BLaER1 (cell line): ENCODE results near the gene RHOD.

Source experiments
- H3K27ac ChIP-seq: shearing (Covaris generic); formaldehyde crosslinking; 2 replicates; pipeline ENCODE4 v1.8.1; 2022
- H3K27me3 ChIP-seq: shearing (Covaris generic); formaldehyde crosslinking; 2 replicates; pipeline ENCODE4 v1.8.1; 2022
- H3K36me3 ChIP-seq: shearing (Covaris generic); formaldehyde crosslinking; 2 replicates; pipeline ENCODE4 v1.8.1; 2022
- H3K4me1 ChIP-seq: shearing (Covaris generic); formaldehyde crosslinking; 2 replicates; pipeline ENCODE4 v1.8.1; 2022
- H3K4me2 ChIP-seq: shearing (Covaris generic); formaldehyde crosslinking; 2 replicates; pipeline ENCODE4 v1.8.1; 2022
- H3K4me3 ChIP-seq: shearing (Covaris generic); formaldehyde crosslinking; 2 replicates; pipeline ENCODE4 v1.8.1; 2022
- H3K9ac ChIP-seq: shearing (Covaris generic); formaldehyde crosslinking; 2 replicates; pipeline ENCODE4 v1.8.1; 2022
- H3K9me3 ChIP-seq: shearing (Covaris generic); formaldehyde crosslinking; 2 replicates; pipeline ENCODE4 v1.8.1; 2022
- H4K20me1 ChIP-seq: shearing (Covaris generic); formaldehyde crosslinking; 2 replicates; pipeline ENCODE4 v1.8.1; 2022
- Cebpa-rat ChIP-seq: shearing (Covaris generic); IDR thresholded peaks from 2 replicates; pipeline ENCODE4 v1.8.1; 2022

The RHOD gene

GRCh38 chr11:67022961-67023956 is 33.4 kb upstream of the RHOD start, which contains the start of gene SYT12:
Gene SYT12 (plus strand): TSS chr11:67023134. CDS start chr11:67030145, 7,011 bp downstream.
- Histone ChIP-seq H3K4me1 (peaks cover 35% of the 10 kb centered on the region), H4K20me1 (peaks cover 39% of the 10 kb centered on the region), H3K36me3 (no peaks in the 10 kb centered on the region), H3K4me2 (peak within 1 kb of the TSS; percentile 59), H3K4me3 (no peak within 1 kb of the TSS), H3K9ac (no peak within 1 kb of the TSS), H3K9me3 (no peaks in the 10 kb centered on the region), H3K27me3 (peaks cover 61% of the 10 kb centered on the region), H3K27ac (no peak within 1 kb of the TSS)
- TF ChIP-seq Cebpa-rat: no peak

GRCh38 chr11:67023957-67024353 is 32.7 kb upstream of the RHOD start:
- Histone ChIP-seq H3K36me3 (no peaks in the 10 kb centered on the region), H3K27me3 (peaks cover 61% of the 10 kb centered on the region), H3K4me2 (peak overlapping the region; percentile 59), H3K4me3 (no peak overlapping the region), H3K27ac (no peak overlapping the region), H3K9me3 (no peaks in the 10 kb centered on the region), H3K4me1 (peaks cover 39% of the 10 kb centered on the region), H3K9ac (no peak overlapping the region), H4K20me1 (peaks cover 39% of the 10 kb centered on the region)
- no peak for TF ChIP-seq Cebpa-rat

- H3K4me1 ChIP-seq: peaks cover 39% of the 10 kb centered on the region
- H3K4me2 ChIP-seq: peak overlapping the region; percentile 59
- no peak overlapping the region for H3K4me3 ChIP-seq
- no peaks in the 10 kb centered on the region for H3K36me3 ChIP-seq
- H3K9me3 ChIP-seq: no peaks in the 10 kb centered on the region
- peaks cover 61% of the 10 kb centered on the region for H3K27me3 ChIP-seq
- no peak for TF ChIP-seq Cebpa-rat
- H3K27ac ChIP-seq: no peak overlapping the region
- no peak overlapping the region for H3K9ac ChIP-seq
- peaks cover 39% of the 10 kb centered on the region for H4K20me1 ChIP-seq
These were observed 32.2 kb upstream of the RHOD start for GRCh38 chr11:67024410-67024809.

- TF ChIP-seq Cebpa-rat: no peak
- peaks cover 42% of the 10 kb centered on the region for H3K4me1 ChIP-seq
- no peak overlapping the region for H3K27ac ChIP-seq
- no peaks in the 10 kb centered on the region for H3K9me3 ChIP-seq
- H3K27me3 ChIP-seq: peaks cover 61% of the 10 kb centered on the region
- no peak overlapping the region for H3K4me3 ChIP-seq
- H3K36me3 ChIP-seq: no peaks in the 10 kb centered on the region
- peaks cover 39% of the 10 kb centered on the region for H4K20me1 ChIP-seq
- H3K9ac ChIP-seq: no peak overlapping the region
- H3K4me2 ChIP-seq: peak overlapping the region; percentile 59
These were observed 31.7 kb upstream of the RHOD start for GRCh38 chr11:67024966-67025365.

- Histone ChIP-seq H3K9ac (no peak overlapping the region), H3K4me1 (peaks cover 50% of the 10 kb centered on the region), H4K20me1 (peaks cover 39% of the 10 kb centered on the region), H3K27me3 (peaks cover 61% of the 10 kb centered on the region), H3K9me3 (no peaks in the 10 kb centered on the region), H3K4me2 (no peak overlapping the region), H3K4me3 (no peak overlapping the region), H3K27ac (no peak overlapping the region), H3K36me3 (no peaks in the 10 kb centered on the region)
- no peak for TF ChIP-seq Cebpa-rat
These were observed 30.9 kb upstream of the RHOD start for GRCh38 chr11:67025750-67026149.

- Histone ChIP-seq H3K9ac (no peak overlapping the region), H3K4me1 (peaks cover 55% of the 10 kb centered on the region), H4K20me1 (peaks cover 39% of the 10 kb centered on the region), H3K4me3 (no peak overlapping the region), H3K36me3 (no peaks in the 10 kb centered on the region), H3K4me2 (no peak overlapping the region), H3K27ac (no peak overlapping the region), H3K27me3 (peaks cover 52% of the 10 kb centered on the region), H3K9me3 (no peaks in the 10 kb centered on the region)
- no peak for TF ChIP-seq Cebpa-rat
These were observed 29.7 kb upstream of the RHOD start for GRCh38 chr11:67026941-67027340.

- no peak for TF ChIP-seq Cebpa-rat
- Histone ChIP-seq H3K4me1 (peaks cover 55% of the 10 kb centered on the region), H4K20me1 (peaks cover 39% of the 10 kb centered on the region), H3K27me3 (peaks cover 46% of the 10 kb centered on the region), H3K9ac (no peak overlapping the region), H3K36me3 (no peaks in the 10 kb centered on the region), H3K27ac (no peak overlapping the region), H3K9me3 (no peaks in the 10 kb centered on the region), H3K4me2 (peak overlapping the region; percentile 77), H3K4me3 (no peak overlapping the region)
These were observed 29.1 kb upstream of the RHOD start for GRCh38 chr11:67027483-67027930.

- Histone ChIP-seq H3K27me3 (peaks cover 41% of the 10 kb centered on the region), H3K4me1 (peaks cover 55% of the 10 kb centered on the region), H3K9me3 (no peaks in the 10 kb centered on the region), H3K4me3 (no peak overlapping the region), H3K9ac (no peak overlapping the region), H3K4me2 (peak overlapping the region; percentile 77), H3K27ac (no peak overlapping the region), H3K36me3 (no peaks in the 10 kb centered on the region), H4K20me1 (peaks cover 38% of the 10 kb centered on the region)
- TF ChIP-seq Cebpa-rat: no peak
These were observed 28.6 kb upstream of the RHOD start for GRCh38 chr11:67027943-67028542.

- Histone ChIP-seq H4K20me1 (peaks cover 27% of the 10 kb centered on the region), H3K4me2 (no peak overlapping the region), H3K4me1 (peaks cover 44% of the 10 kb centered on the region), H3K36me3 (no peaks in the 10 kb centered on the region), H3K9ac (no peak overlapping the region), H3K27ac (no peak overlapping the region), H3K27me3 (peaks cover 30% of the 10 kb centered on the region), H3K4me3 (no peak overlapping the region), H3K9me3 (no peaks in the 10 kb centered on the region)
- no peak for TF ChIP-seq Cebpa-rat
These were observed 27.5 kb upstream of the RHOD start for GRCh38 chr11:67029146-67029545.

GRCh38 chr11:67030976-67031375 is 25.7 kb upstream of the RHOD start:
- peaks cover 30% of the 10 kb centered on the region for H3K4me1 ChIP-seq

More at GRCh38 chr11:67030976-67031375, 25.7 kb upstream of the RHOD start:
- Histone ChIP-seq H3K9ac (no peak overlapping the region), H4K20me1 (peaks cover 9% of the 10 kb centered on the region; the same call in 1 of the 2 replicates), H3K27ac (no peak overlapping the region), H3K9me3 (no peaks in the 10 kb centered on the region), H3K4me2 (peak overlapping the region; percentile 35), H3K4me3 (no peak overlapping the region), H3K27me3 (peaks cover 11% of the 10 kb centered on the region), H3K36me3 (no peaks in the 10 kb centered on the region)
- no peak for TF ChIP-seq Cebpa-rat
